ENCODE results near the gene TSPOAP1. TPM values are rescaled to one million over a fixed set of nuclear protein-coding genes. Genes with fewer than 3 reads are reported as not detected.

TSPOAP1 gene
- total RNA-seq, 1 donor from 2014 or later = 39.7 TPM

- Mint-ChIP-seq H3K36me3 (ENCODE audit: unreplicated experiment) (no peaks in the 10 kb centered on the region), H3K27ac (ENCODE audit: unreplicated experiment) (no peak overlapping the region), H3K4me3 (ENCODE audit: unreplicated experiment) (no peak overlapping the region), H3K4me1 (ENCODE audit: low read depth, unreplicated experiment) (peaks cover 38% of the 10 kb centered on the region), H3K9me3 (ENCODE audit: unreplicated experiment) (peaks cover 11% of the 10 kb centered on the region), H3K27me3 (ENCODE audit: unreplicated experiment) (peaks cover 12% of the 10 kb centered on the region)
- DNase-seq = peak; percentile 10
- TF ChIP-seq CTCF (IDR thresholded peaks at IDR 0.05; ENCODE audit: partially characterized antibody, unreplicated experiment) = no peak
These were observed 3.5 kb upstream of the TSPOAP1 start for GRCh38 chr17:58331815-58332777.

- Mint-ChIP-seq H3K27ac (ENCODE audit: unreplicated experiment) (peak overlapping the region; percentile 49), H3K9me3 (ENCODE audit: unreplicated experiment) (peaks cover 10% of the 10 kb centered on the region), H3K4me1 (ENCODE audit: low read depth, unreplicated experiment) (peaks cover 36% of the 10 kb centered on the region), H3K36me3 (ENCODE audit: unreplicated experiment) (no peaks in the 10 kb centered on the region), H3K4me3 (ENCODE audit: unreplicated experiment) (no peak overlapping the region), H3K27me3 (ENCODE audit: unreplicated experiment) (peaks cover 9% of the 10 kb centered on the region)
- no peak for DNase-seq
- no peak for TF ChIP-seq CTCF (IDR thresholded peaks at IDR 0.05; ENCODE audit: partially characterized antibody, unreplicated experiment)
These were observed 2.6 kb upstream of the TSPOAP1 start for GRCh38 chr17:58330997-58331814.

DNA sequence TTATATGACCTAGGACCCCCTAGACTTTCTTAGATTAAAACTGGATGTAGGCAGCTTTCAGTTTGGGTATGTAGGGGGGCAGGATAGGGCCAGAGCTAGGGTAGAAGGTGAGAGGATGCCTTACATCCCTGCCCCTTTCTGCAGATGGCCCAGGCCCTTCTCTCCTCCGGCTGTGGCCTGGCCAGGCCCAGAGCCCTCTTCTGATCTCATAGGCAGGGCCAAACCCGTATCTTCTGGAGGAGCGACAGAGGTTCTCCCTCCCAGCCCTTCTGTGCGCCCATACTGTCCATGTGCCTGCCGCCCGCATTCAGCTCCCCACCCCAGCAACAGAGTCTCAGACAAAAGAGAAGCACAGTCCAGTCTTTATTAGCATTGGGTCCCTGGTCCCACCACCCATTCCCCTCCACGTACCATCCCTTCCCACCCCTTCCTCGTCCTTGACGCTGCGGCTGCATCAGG lies 2.0 kb upstream of the TSPOAP1 start:
- peaks cover 36% of the 10 kb centered on the region for H3K4me1 Mint-ChIP-seq (ENCODE audit: low read depth, unreplicated experiment)
- H3K4me3 Mint-ChIP-seq (ENCODE audit: unreplicated experiment) = peak overlapping the region; percentile 59

DNA sequence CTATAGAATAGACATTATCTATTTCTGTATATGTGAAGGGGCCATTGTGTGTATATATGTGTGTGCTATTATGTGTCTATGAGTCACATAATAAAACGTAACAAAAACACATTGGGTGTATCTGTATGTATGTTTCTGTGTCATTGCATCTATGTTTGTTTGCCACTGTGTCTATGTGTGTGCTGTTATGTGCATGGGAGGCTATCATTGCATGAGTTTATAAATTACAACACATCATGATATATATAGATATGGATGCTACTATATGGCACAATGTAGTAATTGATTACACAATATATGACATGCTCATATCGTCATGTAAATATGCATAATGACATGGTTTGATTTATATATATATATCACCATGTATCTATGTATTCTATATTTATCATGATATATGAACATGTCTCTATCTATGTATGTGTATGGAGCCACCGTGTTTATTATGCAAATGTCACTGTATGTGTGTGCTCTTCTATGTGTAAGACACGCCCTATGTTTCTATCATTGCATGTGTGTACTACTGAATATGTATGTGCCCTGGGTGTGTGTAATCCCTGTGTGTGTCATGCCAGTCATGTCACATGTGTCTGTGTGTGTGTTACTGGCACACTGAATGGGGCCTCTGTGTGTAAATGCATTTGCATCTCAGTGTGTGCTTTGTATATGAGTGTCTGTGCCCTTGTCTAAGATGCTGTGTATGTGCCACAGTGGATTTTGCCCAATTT lies 1.4 kb upstream of the TSPOAP1 start:
- Mint-ChIP-seq H3K4me1 (ENCODE audit: low read depth, unreplicated experiment) (peaks cover 38% of the 10 kb centered on the region), H3K36me3 (ENCODE audit: unreplicated experiment) (no peaks in the 10 kb centered on the region), H3K27ac (ENCODE audit: unreplicated experiment) (peak overlapping the region; percentile 98), H3K27me3 (ENCODE audit: unreplicated experiment) (peaks cover 18% of the 10 kb centered on the region), H3K9me3 (ENCODE audit: unreplicated experiment) (peaks cover 11% of the 10 kb centered on the region), H3K4me3 (ENCODE audit: unreplicated experiment) (peak overlapping the region; percentile 88)
- no peak for DNase-seq
- TF ChIP-seq CTCF (IDR thresholded peaks at IDR 0.05; ENCODE audit: partially characterized antibody, unreplicated experiment) = no peak

More for the DNA sequence above, 2.0 kb upstream of the TSPOAP1 start:
- Mint-ChIP-seq H3K27me3 (ENCODE audit: unreplicated experiment) (peaks cover 15% of the 10 kb centered on the region), H3K27ac (ENCODE audit: unreplicated experiment) (peak overlapping the region; percentile 49), H3K9me3 (ENCODE audit: unreplicated experiment) (peaks cover 12% of the 10 kb centered on the region), H3K36me3 (ENCODE audit: unreplicated experiment) (no peaks in the 10 kb centered on the region)
- TF ChIP-seq CTCF (IDR thresholded peaks at IDR 0.05; ENCODE audit: partially characterized antibody, unreplicated experiment) = no peak
- peak; percentile 18 for DNase-seq

Measured in glutamatergic neuron (in vitro differentiated cells).